Activated naive CD4-positive, alpha-beta T cell treated with anti-CD3 and anti-CD28 coated beads, Interleukin-2, amount 50 U/mL, for 24 hours (primary cell): Measurements from ENCODE around the gene KRTAP5-10.
"Not testable (repeated sequence)": the region's sequence is repeated elsewhere in the genome, so short reads cannot be mapped to it uniquely, and the experiment has no call there.

Source experiments
- H3K27ac Mint-ChIP-seq: one replicate; pipeline ENCODE4 v1.8.0; 2021; ENCODE audit warnings: mild to moderate bottlenecking, mixed read lengths
- H3K27me3 Mint-ChIP-seq: one replicate; pipeline ENCODE4 v1.8.0; 2021; ENCODE audit warnings: mixed read lengths
- H3K36me3 Mint-ChIP-seq: one replicate; pipeline ENCODE4 v1.8.0; 2021; ENCODE audit warnings: mixed read lengths
- H3K4me1 Mint-ChIP-seq: one replicate; pipeline ENCODE4 v1.8.0; 2021; ENCODE audit warnings: mixed read lengths
- H3K4me3 Mint-ChIP-seq: one replicate; pipeline ENCODE4 v1.8.0; 2021; ENCODE audit warnings: mild to moderate bottlenecking, mixed read lengths
- H3K9me3 Mint-ChIP-seq: one replicate; pipeline ENCODE4 v1.8.0; 2021; ENCODE audit warnings: mixed read lengths

KRTAP5-10 gene

GRCh38 chr11:71538666-71538990 is 26.7 kb upstream of the KRTAP5-10 start:
- Mint-ChIP-seq H3K36me3 (no peaks in the 10 kb centered on the region), H3K4me3 (no peak overlapping the region), H3K27me3 (peaks cover 6% of the 10 kb centered on the region), H3K4me1 (no peaks in the 10 kb centered on the region), H3K27ac (no peak overlapping the region), H3K9me3 (peaks cover 5% of the 10 kb centered on the region)

- Mint-ChIP-seq H3K27me3 (peaks cover 6% of the 10 kb centered on the region), H3K4me3 (no peak overlapping the region), H3K36me3 (no peaks in the 10 kb centered on the region), H3K9me3 (peaks cover 5% of the 10 kb centered on the region), H3K4me1 (no peaks in the 10 kb centered on the region), H3K27ac (no peak overlapping the region)
Measured at GRCh38 chr11:71539017-71539416, 26.3 kb upstream of the KRTAP5-10 start.

- not testable (repeated sequence) for H3K4me1 Mint-ChIP-seq, H3K4me3 Mint-ChIP-seq, H3K27ac Mint-ChIP-seq, H3K36me3 Mint-ChIP-seq, H3K9me3 Mint-ChIP-seq, H3K27me3 Mint-ChIP-seq
Measured at GRCh38 chr11:71539971-71540370, 25.4 kb upstream of the KRTAP5-10 start.

GRCh38 chr11:71540521-71541304 is 24.6 kb upstream of the KRTAP5-10 start:
- H3K9me3 Mint-ChIP-seq, H3K4me3 Mint-ChIP-seq, H3K27me3 Mint-ChIP-seq, H3K27ac Mint-ChIP-seq, H3K36me3 Mint-ChIP-seq, H3K4me1 Mint-ChIP-seq: not testable (repeated sequence)

- Mint-ChIP-seq H3K36me3 (no peaks in the 10 kb centered on the region), H3K9me3 (peaks cover 5% of the 10 kb centered on the region)
Measured at GRCh38 chr11:71542382-71542781, 23.0 kb upstream of the KRTAP5-10 start.

GRCh38 chr11:71542879-71543777 is 22.2 kb upstream of the KRTAP5-10 start:
- H3K4me3 Mint-ChIP-seq: no peak overlapping the region

More at GRCh38 chr11:71542382-71542781, 23.0 kb upstream of the KRTAP5-10 start:
- Mint-ChIP-seq H3K27me3 (peaks cover 11% of the 10 kb centered on the region), H3K4me1 (no peaks in the 10 kb centered on the region), H3K4me3 (no peak overlapping the region), H3K27ac (no peak overlapping the region)

GRCh38 chr11:71543866-71544265 is 21.5 kb upstream of the KRTAP5-10 start:
- Mint-ChIP-seq H3K4me3 (no peak overlapping the region), H3K36me3 (no peaks in the 10 kb centered on the region)

More at GRCh38 chr11:71542879-71543777, 22.2 kb upstream of the KRTAP5-10 start:
- H3K9me3 Mint-ChIP-seq: peaks cover 5% of the 10 kb centered on the region
- H3K27me3 Mint-ChIP-seq: peaks cover 14% of the 10 kb centered on the region
- H3K36me3 Mint-ChIP-seq: no peaks in the 10 kb centered on the region
- H3K27ac Mint-ChIP-seq: no peak overlapping the region
- no peaks in the 10 kb centered on the region for H3K4me1 Mint-ChIP-seq

GRCh38 chr11:71544525-71545214 is 20.7 kb upstream of the KRTAP5-10 start:
- Mint-ChIP-seq H3K9me3 (peaks cover under 1% of the 10 kb centered on the region), H3K27ac (no peak overlapping the region), H3K36me3 (no peaks in the 10 kb centered on the region), H3K4me3 (no peak overlapping the region), H3K4me1 (no peaks in the 10 kb centered on the region), H3K27me3 (peaks cover 16% of the 10 kb centered on the region)

More at GRCh38 chr11:71543866-71544265, 21.5 kb upstream of the KRTAP5-10 start:
- H3K4me1 Mint-ChIP-seq: no peaks in the 10 kb centered on the region
- peaks cover 5% of the 10 kb centered on the region for H3K9me3 Mint-ChIP-seq
- no peak overlapping the region for H3K27ac Mint-ChIP-seq
- peaks cover 13% of the 10 kb centered on the region for H3K27me3 Mint-ChIP-seq

- Mint-ChIP-seq H3K36me3 (no peaks in the 10 kb centered on the region), H3K27ac (no peak overlapping the region), H3K27me3 (peaks cover 17% of the 10 kb centered on the region), H3K4me1 (no peaks in the 10 kb centered on the region), H3K4me3 (no peak overlapping the region), H3K9me3 (no peaks in the 10 kb centered on the region)
Measured at GRCh38 chr11:71545405-71545966, 19.9 kb upstream of the KRTAP5-10 start.

- H3K4me3 Mint-ChIP-seq: no peak within 1 kb of the TSS
- H3K4me1 Mint-ChIP-seq: no peaks in the 10 kb centered on the region
- no peaks in the 10 kb centered on the region for H3K36me3 Mint-ChIP-seq
- no peak within 1 kb of the TSS for H3K27ac Mint-ChIP-seq
- H3K27me3 Mint-ChIP-seq: peaks cover 13% of the 10 kb centered on the region
- H3K9me3 Mint-ChIP-seq: no peaks in the 10 kb centered on the region
Measured at GRCh38 chr11:71548120-71548519, 17.2 kb upstream of the KRTAP5-10 start, which contains the start of gene KRTAP5-9. Gene KRTAP5-9 (plus strand): TSS chr11:71548420. CDS start chr11:71548658, 238 bp downstream.

GRCh38 chr11:71548716-71549151 is 16.6 kb upstream of the KRTAP5-10 start:
- no peaks in the 10 kb centered on the region for H3K4me1 Mint-ChIP-seq
- peaks cover 13% of the 10 kb centered on the region for H3K27me3 Mint-ChIP-seq
- no peaks in the 10 kb centered on the region for H3K9me3 Mint-ChIP-seq
- H3K27ac Mint-ChIP-seq: no peak overlapping the region
- no peaks in the 10 kb centered on the region for H3K36me3 Mint-ChIP-seq
- H3K4me3 Mint-ChIP-seq: no peak overlapping the region

GRCh38 chr11:71551711-71552110 is 13.7 kb upstream of the KRTAP5-10 start:
- Mint-ChIP-seq H3K4me3 (no peak overlapping the region), H3K36me3 (no peaks in the 10 kb centered on the region), H3K9me3 (no peaks in the 10 kb centered on the region), H3K4me1 (no peaks in the 10 kb centered on the region), H3K27ac (no peak overlapping the region), H3K27me3 (peaks cover 10% of the 10 kb centered on the region)

GRCh38 chr11:71554996-71555395 is 10.4 kb upstream of the KRTAP5-10 start:
- no peaks in the 10 kb centered on the region for H3K9me3 Mint-ChIP-seq
- H3K4me1 Mint-ChIP-seq: no peaks in the 10 kb centered on the region
- peaks cover 5% of the 10 kb centered on the region for H3K27me3 Mint-ChIP-seq
- no peaks in the 10 kb centered on the region for H3K36me3 Mint-ChIP-seq
- H3K27ac Mint-ChIP-seq: no peak overlapping the region
- no peak overlapping the region for H3K4me3 Mint-ChIP-seq

GRCh38 chr11:71555508-71555907 is 9.9 kb upstream of the KRTAP5-10 start:
- no peaks in the 10 kb centered on the region for H3K9me3 Mint-ChIP-seq
- H3K27ac Mint-ChIP-seq: no peak overlapping the region
- no peaks in the 10 kb centered on the region for H3K36me3 Mint-ChIP-seq
- peaks cover 6% of the 10 kb centered on the region for H3K27me3 Mint-ChIP-seq
- H3K4me3 Mint-ChIP-seq: no peak overlapping the region
- H3K4me1 Mint-ChIP-seq: no peaks in the 10 kb centered on the region

- Mint-ChIP-seq H3K36me3 (no peaks in the 10 kb centered on the region), H3K27ac (no peak overlapping the region), H3K9me3 (no peaks in the 10 kb centered on the region), H3K27me3 (peaks cover 8% of the 10 kb centered on the region), H3K4me1 (no peaks in the 10 kb centered on the region), H3K4me3 (no peak overlapping the region)
Measured at GRCh38 chr11:71556018-71556417, 9.3 kb upstream of the KRTAP5-10 start.
